ENCODE measurements around the gene BNIP1.

BNIP1 gene

DNA sequence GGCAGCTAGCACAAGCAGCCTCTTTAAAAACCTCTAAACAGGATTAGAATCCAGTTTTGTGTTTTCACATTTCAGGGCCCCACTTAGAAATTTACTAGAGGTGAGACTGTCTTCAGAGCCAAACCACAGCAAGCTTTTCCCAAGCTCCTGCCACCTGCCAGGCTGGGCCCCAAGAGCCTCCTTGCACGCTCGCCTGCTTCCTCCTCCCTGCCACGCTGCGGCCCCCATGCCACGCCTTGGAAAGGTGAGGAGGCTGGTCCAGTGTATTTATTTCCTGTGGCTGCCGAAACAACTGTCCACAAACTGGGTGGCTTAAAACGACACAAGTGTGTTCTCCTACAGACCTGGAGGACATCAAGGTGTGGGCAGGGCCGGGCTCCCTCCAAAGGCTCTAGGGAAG is 47.2 kb downstream of the BNIP1 start:
- Histone ChIP-seq H3K4me1 (ENCODE audit: control insufficient read depth, insufficient read depth, low read length) (no peaks in the 10 kb centered on the region), H3K36me3 (ENCODE audit: control insufficient read depth, insufficient read depth, low read length) (no peaks in the 10 kb centered on the region), H3K4me3 (ENCODE audit: insufficient read depth, low read depth, low read length) (no peak overlapping the region), H3K27me3 (ENCODE audit: control insufficient read depth, insufficient read depth, low read length, poor library complexity, severe bottlenecking) (no peaks in the 10 kb centered on the region), H3K9me3 (ENCODE audit: control insufficient read depth, low read length) (no peaks in the 10 kb centered on the region), H3K27ac (ENCODE audit: insufficient read depth, low read depth, low read length, poor library complexity, severe bottlenecking) (no peak overlapping the region)
- 93 to 94% methylated on average over 8 of the region's 8 CpGs for WGBS, 2 experiments

DNA sequence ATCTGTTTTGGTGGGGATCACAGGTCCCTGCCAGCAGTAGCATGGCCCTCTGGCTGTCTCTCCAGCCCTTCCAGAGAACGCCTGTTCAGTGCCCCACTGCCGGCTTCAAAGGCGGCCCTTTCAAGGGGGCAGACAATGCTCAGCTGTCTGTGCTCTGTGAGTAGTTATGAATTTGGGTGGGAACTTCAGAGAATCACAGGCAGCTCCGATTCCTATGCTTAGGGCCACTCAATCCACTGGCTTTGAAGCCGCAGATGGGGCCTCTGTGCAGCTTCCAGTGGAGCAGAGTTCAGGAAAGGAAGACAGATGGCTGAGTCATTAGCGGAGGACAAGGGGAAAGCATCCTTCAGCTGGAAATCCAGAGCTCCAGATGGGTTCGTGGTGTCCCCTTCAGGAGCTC is 48.2 kb downstream of the BNIP1 start:
- 93 to 96% methylated on average over 7 of the region's 7 CpGs for WGBS, 2 experiments
- Histone ChIP-seq H3K4me1 (ENCODE audit: control insufficient read depth, insufficient read depth, low read length) (no peaks in the 10 kb centered on the region), H3K27me3 (ENCODE audit: control insufficient read depth, insufficient read depth, low read length, poor library complexity, severe bottlenecking) (no peaks in the 10 kb centered on the region), H3K36me3 (ENCODE audit: control insufficient read depth, insufficient read depth, low read length) (no peaks in the 10 kb centered on the region), H3K9me3 (ENCODE audit: control insufficient read depth, low read length) (no peaks in the 10 kb centered on the region), H3K4me3 (ENCODE audit: insufficient read depth, low read depth, low read length) (no peak overlapping the region), H3K27ac (ENCODE audit: insufficient read depth, low read depth, low read length, poor library complexity, severe bottlenecking) (no peak overlapping the region)

DNA sequence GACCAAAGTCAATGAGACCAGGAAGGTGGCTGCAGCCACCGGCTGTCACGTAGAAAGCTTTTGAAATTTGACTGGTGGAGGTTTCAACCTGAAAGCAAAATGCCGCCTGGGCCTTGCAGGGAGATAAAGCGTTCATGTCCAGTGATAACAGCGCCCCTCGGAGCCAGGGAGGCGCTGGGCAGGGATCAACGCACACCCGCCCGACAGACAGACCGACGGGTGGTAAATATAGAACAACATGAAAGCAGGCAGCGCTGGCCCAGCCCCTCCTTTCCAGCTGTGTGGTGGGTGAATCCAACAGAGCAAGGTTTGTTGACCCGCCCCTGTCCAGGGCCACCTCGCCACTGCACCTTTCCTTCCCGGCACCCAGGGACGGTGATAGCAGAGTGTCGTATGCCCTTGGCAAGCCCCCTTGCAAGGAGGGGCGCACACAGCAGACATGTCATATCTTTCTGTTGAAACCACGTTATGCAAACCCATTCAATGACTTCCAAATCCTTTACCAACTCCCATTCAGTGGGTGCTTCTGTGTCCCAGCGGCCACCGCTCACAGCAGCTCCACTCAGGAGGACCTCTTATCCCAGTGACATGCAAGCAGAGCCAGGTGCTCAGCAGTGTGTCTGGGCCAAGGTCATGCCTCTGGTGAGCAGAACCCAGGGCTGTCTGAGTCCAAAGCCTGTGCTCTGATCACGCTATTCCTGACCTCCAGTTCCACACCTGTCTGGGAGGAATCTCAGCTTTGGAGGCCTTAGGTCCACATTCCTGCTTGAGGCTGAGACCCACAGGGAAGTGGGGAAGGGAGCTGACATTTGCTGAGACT is 52.0 kb downstream of the BNIP1 start:
- 87 to 90% methylated on average over 23 of the region's 23 CpGs for WGBS, 2 experiments
- Histone ChIP-seq H3K27ac (ENCODE audit: insufficient read depth, low read depth, low read length, poor library complexity, severe bottlenecking) (no peak overlapping the region), H3K9me3 (ENCODE audit: control insufficient read depth, low read length) (no peaks in the 10 kb centered on the region)

GRCh38 chr5:173197375-173197891 is 53.1 kb downstream of the BNIP1 start:
- 89 to 91% methylated on average over 9 of the region's 9 CpGs for WGBS, 2 experiments
- no peaks in the 10 kb centered on the region for H3K9me3 ChIP-seq (ENCODE audit: control insufficient read depth, low read length)
- no peaks in the 10 kb centered on the region for H3K4me1 ChIP-seq (ENCODE audit: control insufficient read depth, insufficient read depth, low read length)
- H3K36me3 ChIP-seq (ENCODE audit: control insufficient read depth, insufficient read depth, low read length), result no peaks in the 10 kb centered on the region
- H3K4me3 ChIP-seq (ENCODE audit: insufficient read depth, low read depth, low read length), result no peak overlapping the region
- no peak overlapping the region for H3K27ac ChIP-seq (ENCODE audit: insufficient read depth, low read depth, low read length, poor library complexity, severe bottlenecking)
- H3K27me3 ChIP-seq (ENCODE audit: control insufficient read depth, insufficient read depth, low read length, poor library complexity, severe bottlenecking), result no peaks in the 10 kb centered on the region

More for the DNA sequence above, 52.0 kb downstream of the BNIP1 start:
- Histone ChIP-seq H3K4me3 (ENCODE audit: insufficient read depth, low read depth, low read length) (no peak overlapping the region), H3K4me1 (ENCODE audit: control insufficient read depth, insufficient read depth, low read length) (no peaks in the 10 kb centered on the region), H3K36me3 (ENCODE audit: control insufficient read depth, insufficient read depth, low read length) (no peaks in the 10 kb centered on the region), H3K27me3 (ENCODE audit: control insufficient read depth, insufficient read depth, low read length, poor library complexity, severe bottlenecking) (no peaks in the 10 kb centered on the region)

DNA sequence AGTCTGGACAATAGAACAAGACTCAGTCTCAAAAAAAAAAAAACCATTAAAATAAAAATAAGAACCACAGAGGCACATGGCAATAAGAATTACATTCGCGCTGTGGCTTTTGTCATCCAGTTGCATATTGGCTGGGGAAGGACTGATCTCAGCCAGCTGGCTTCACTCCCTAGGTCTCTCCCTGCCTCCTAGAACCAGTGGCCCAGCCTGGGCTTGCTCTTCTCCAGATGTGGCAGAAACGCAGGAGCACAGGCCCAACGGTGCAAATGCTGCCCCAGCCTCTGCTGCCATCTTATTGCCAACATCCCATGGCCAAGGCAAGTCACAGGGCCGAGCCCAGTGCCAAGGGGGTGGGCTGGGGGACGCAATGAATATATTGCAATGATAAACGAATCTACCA is 53.7 kb downstream of the BNIP1 start:
- peaks cover 6% of the 10 kb centered on the region for H3K27me3 ChIP-seq (ENCODE audit: control insufficient read depth, insufficient read depth, low read length, poor library complexity, severe bottlenecking)
- H3K36me3 ChIP-seq (ENCODE audit: control insufficient read depth, insufficient read depth, low read length), result no peaks in the 10 kb centered on the region
- no peaks in the 10 kb centered on the region for H3K4me1 ChIP-seq (ENCODE audit: control insufficient read depth, insufficient read depth, low read length)
- no peaks in the 10 kb centered on the region for H3K9me3 ChIP-seq (ENCODE audit: control insufficient read depth, low read length)
- WGBS, 2 experiments, result 85 to 92% methylated on average over 7 of the region's 7 CpGs
- H3K4me3 ChIP-seq (ENCODE audit: insufficient read depth, low read depth, low read length), result no peak overlapping the region
- H3K27ac ChIP-seq (ENCODE audit: insufficient read depth, low read depth, low read length, poor library complexity, severe bottlenecking), result no peak overlapping the region

DNA sequence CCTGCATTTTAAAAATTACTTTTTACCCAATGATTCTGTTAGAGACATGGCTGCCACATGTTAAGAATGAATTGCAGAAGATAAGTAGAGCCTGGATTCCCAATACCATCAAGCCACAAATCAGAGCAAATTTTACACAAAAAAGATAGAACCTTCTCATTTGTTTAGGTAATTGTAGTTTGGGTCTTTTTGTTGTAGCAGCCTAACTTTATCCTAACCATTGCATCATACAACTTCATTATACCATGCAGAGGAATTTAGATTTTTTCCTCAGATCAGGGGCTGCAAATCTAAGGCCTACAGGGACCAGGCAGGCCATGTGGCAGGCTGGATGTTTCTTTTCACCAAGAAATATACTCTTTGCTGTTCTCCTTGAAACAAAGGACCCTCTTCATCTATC is 56.0 kb downstream of the BNIP1 start:
- Histone ChIP-seq H3K4me1 (ENCODE audit: control insufficient read depth, insufficient read depth, low read length) (no peaks in the 10 kb centered on the region), H3K27ac (ENCODE audit: insufficient read depth, low read depth, low read length, poor library complexity, severe bottlenecking) (no peak overlapping the region), H3K9me3 (ENCODE audit: control insufficient read depth, low read length) (no peaks in the 10 kb centered on the region), H3K36me3 (ENCODE audit: control insufficient read depth, insufficient read depth, low read length) (no peaks in the 10 kb centered on the region), H3K27me3 (ENCODE audit: control insufficient read depth, insufficient read depth, low read length, poor library complexity, severe bottlenecking) (peaks cover 7% of the 10 kb centered on the region), H3K4me3 (ENCODE audit: insufficient read depth, low read depth, low read length) (no peak overlapping the region)

DNA sequence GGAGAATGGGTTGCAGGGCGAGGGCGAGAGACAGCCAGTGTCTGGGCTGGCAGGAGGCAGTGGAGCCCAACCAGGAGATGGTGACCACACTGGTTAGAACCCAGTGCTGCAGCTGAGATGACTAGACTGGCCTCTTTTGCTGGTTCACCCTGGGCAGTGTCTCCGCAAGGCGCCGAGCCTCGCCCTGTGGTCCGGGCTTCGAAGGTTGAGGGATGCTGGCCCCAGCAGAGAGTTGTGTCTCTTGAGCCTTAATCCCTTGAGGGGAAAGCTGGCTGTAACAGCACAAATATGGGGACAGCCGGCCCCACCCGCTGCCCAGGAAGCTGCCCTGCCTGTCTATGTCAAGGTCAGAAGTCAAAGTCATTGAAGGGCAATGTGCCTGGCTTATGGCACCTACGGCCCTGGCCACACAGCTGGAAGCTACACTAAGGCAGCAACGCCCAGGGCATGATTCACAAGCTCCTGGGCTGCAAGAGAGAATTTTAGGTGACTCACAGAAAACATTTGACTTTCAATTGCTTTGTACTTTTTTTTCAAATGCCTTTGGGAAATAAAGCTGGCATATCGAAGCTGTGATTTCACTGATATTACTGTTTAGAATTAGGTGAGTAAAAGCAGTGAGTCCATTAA is 57.4 kb downstream of the BNIP1 start:
- no peaks in the 10 kb centered on the region for H3K4me1 ChIP-seq (ENCODE audit: control insufficient read depth, insufficient read depth, low read length)
- no peaks in the 10 kb centered on the region for H3K36me3 ChIP-seq (ENCODE audit: control insufficient read depth, insufficient read depth, low read length)

GRCh38 chr5:173202266-173202875 is 58.0 kb downstream of the BNIP1 start:
- Histone ChIP-seq H3K9me3 (ENCODE audit: control insufficient read depth, low read length) (no peaks in the 10 kb centered on the region), H3K36me3 (ENCODE audit: control insufficient read depth, insufficient read depth, low read length) (no peaks in the 10 kb centered on the region), H3K4me3 (ENCODE audit: insufficient read depth, low read depth, low read length) (no peak overlapping the region), H3K27me3 (ENCODE audit: control insufficient read depth, insufficient read depth, low read length, poor library complexity, severe bottlenecking) (peaks cover 7% of the 10 kb centered on the region), H3K27ac (ENCODE audit: insufficient read depth, low read depth, low read length, poor library complexity, severe bottlenecking) (no peak overlapping the region), H3K4me1 (ENCODE audit: control insufficient read depth, insufficient read depth, low read length) (no peaks in the 10 kb centered on the region)
- 24 to 30% methylated on average over 11 of the region's 11 CpGs for WGBS, 2 experiments

More for the DNA sequence above, 57.4 kb downstream of the BNIP1 start:
- H3K4me3 ChIP-seq (ENCODE audit: insufficient read depth, low read depth, low read length), result no peak overlapping the region
- peaks cover 7% of the 10 kb centered on the region for H3K27me3 ChIP-seq (ENCODE audit: control insufficient read depth, insufficient read depth, low read length, poor library complexity, severe bottlenecking)
- no peaks in the 10 kb centered on the region for H3K9me3 ChIP-seq (ENCODE audit: control insufficient read depth, low read length)
- H3K27ac ChIP-seq (ENCODE audit: insufficient read depth, low read depth, low read length, poor library complexity, severe bottlenecking), result no peak overlapping the region
- WGBS, 2 experiments, result 81 to 85% methylated on average over 13 of the region's 13 CpGs

- Histone ChIP-seq H3K4me3 (ENCODE audit: insufficient read depth, low read depth, low read length) (no peak overlapping the region), H3K27me3 (ENCODE audit: control insufficient read depth, insufficient read depth, low read length, poor library complexity, severe bottlenecking) (peaks cover 7% of the 10 kb centered on the region), H3K27ac (ENCODE audit: insufficient read depth, low read depth, low read length, poor library complexity, severe bottlenecking) (no peak overlapping the region), H3K36me3 (ENCODE audit: control insufficient read depth, insufficient read depth, low read length) (no peaks in the 10 kb centered on the region), H3K4me1 (ENCODE audit: control insufficient read depth, insufficient read depth, low read length) (no peaks in the 10 kb centered on the region), H3K9me3 (ENCODE audit: control insufficient read depth, low read length) (no peaks in the 10 kb centered on the region)
- 86 to 90% methylated on average over 5 to 6 of the region's 6 CpGs for WGBS, 2 experiments
Observed at GRCh38 chr5:173204185-173204979, 60.1 kb downstream of the BNIP1 start.
